IMR-90 (cell line): ENCODE data around the gene ANKUB1. TPM values are rescaled to one million over a fixed set of nuclear protein-coding genes. Genes with fewer than 3 reads are reported as not detected.

Source experiments
- ATAC-seq: fragments of 200-7000 bp; cut with Tn5 transposase; 2 replicates; pipeline ENCODE4 v1.9.1; 2020; ENCODE audit warnings: low read depth, mild to moderate bottlenecking, moderate library complexity
- BruUV-seq: library from RNA; stranded (reverse); fragments of 400-500 nt; replicated peaks from 2 replicates; lab custom pipeline; 2021; lab: Mats Ljungman, UMichigan
- CTCF ChIA-PET: fragments of 300-600 bp; formaldehyde crosslinking; extraction: SDS; loops from one replicate; lab custom pipeline; 2021; ENCODE audit warnings: antibody characterized with exemption; lab: Yijun Ruan, JAX
- POLR2A ChIA-PET: fragments of 300-600 bp; sonication (Branson Sonifier 250); formaldehyde crosslinking; loops from one replicate; lab custom pipeline; 2022; ENCODE audit warnings: antibody characterized with exemption; ENCODE audit not compliant: unreplicated experiment; lab: Charles Lee
- DNase-seq: peaks from one replicate; pipeline ENCODE4 v3.0.0; 2013
- H2AFZ ChIP-seq: replicated peaks from 2 replicates; pipeline ENCODE3; 2013; ENCODE audit warnings: low read length, mild to moderate bottlenecking; ENCODE audit not compliant: poor library complexity
- H2AK5ac ChIP-seq: 2 replicates; pipeline ENCODE4 v1.6.1; 2013; ENCODE audit warnings: low read depth, low read length, inconsistent platforms
- H2AK9ac ChIP-seq: replicated peaks from 2 replicates; pipeline ENCODE3; 2013; ENCODE audit warnings: mild to moderate bottlenecking, low read depth, low read length, moderate library complexity; ENCODE audit not compliant: poor library complexity
- H2BK120ac ChIP-seq: 2 replicates; pipeline ENCODE4 v1.6.1; 2013; ENCODE audit warnings: low read depth, low read length, inconsistent platforms
- H2BK15ac ChIP-seq: 3 replicates; pipeline ENCODE4 v1.6.1; 2013; ENCODE audit warnings: low read depth, low read length, inconsistent platforms
- H2BK20ac ChIP-seq: 2 replicates; pipeline ENCODE4 v1.6.1; 2013; ENCODE audit warnings: low read depth, mild to moderate bottlenecking, inconsistent platforms, low read length, moderate library complexity
- H2BK5ac ChIP-seq: 2 replicates; pipeline ENCODE4 v1.6.1; 2013; ENCODE audit warnings: mild to moderate bottlenecking, low read depth, low read length, inconsistent platforms; ENCODE audit not compliant: poor library complexity, severe bottlenecking
- H3K14ac ChIP-seq: replicated peaks from 2 replicates; pipeline ENCODE4 v1.6.1; 2013; ENCODE audit warnings: low read depth, low read length, inconsistent platforms
- H3K18ac ChIP-seq: 2 replicates; pipeline ENCODE4 v1.6.1; 2013; ENCODE audit warnings: low read depth, low read length, control low read depth
- H3K23ac ChIP-seq: 2 replicates; pipeline ENCODE4 v1.6.1; 2013; ENCODE audit warnings: low read depth, low read length, inconsistent platforms
- H3K27ac ChIP-seq: 2 replicates; pipeline ENCODE4 v1.5.1; 2013; ENCODE audit warnings: mild to moderate bottlenecking, control low read depth, low read length; ENCODE audit not compliant: insufficient read depth
- H3K27me3 ChIP-seq: 2 replicates; pipeline ENCODE4 v1.6.1; 2013; ENCODE audit warnings: low read length; ENCODE audit not compliant: control insufficient read depth, insufficient read depth
- H3K36me3 ChIP-seq: 2 replicates; pipeline ENCODE4 v1.6.1; 2013; ENCODE audit warnings: low read length, mixed read lengths; ENCODE audit not compliant: control insufficient read depth, insufficient read depth
- H3K4ac ChIP-seq: 2 replicates; pipeline ENCODE4 v1.6.1; 2013; ENCODE audit warnings: low read depth, low read length, inconsistent platforms
- H3K4me1 ChIP-seq: 2 replicates; pipeline ENCODE4 v1.6.1; 2013; ENCODE audit warnings: low read length, mixed read lengths; ENCODE audit not compliant: control insufficient read depth, insufficient read depth
- H3K4me2 ChIP-seq: 2 replicates; pipeline ENCODE4 v1.6.1; 2013; ENCODE audit warnings: low read depth, mild to moderate bottlenecking, control low read depth, low read length, moderate library complexity
- H3K4me3 ChIP-seq: 2 replicates; pipeline ENCODE4 v1.5.1; 2013; ENCODE audit warnings: low read depth, mild to moderate bottlenecking, control low read depth, low read length, moderate library complexity; ENCODE audit not compliant: insufficient read depth
- H3K56ac ChIP-seq: 2 replicates; pipeline ENCODE4 v1.6.1; 2013; ENCODE audit warnings: low read length, inconsistent platforms; ENCODE audit not compliant: insufficient read depth; ENCODE audit errors: extremely low read depth
- H3K79me1 ChIP-seq, 2 experiments: 2 replicates each; pipeline ENCODE4 v1.6.1; 2013; ENCODE audit warnings: low read length in 2 of 2, inconsistent platforms in 1 of 2, low read depth in 1 of 2
- H3K9ac ChIP-seq: 2 replicates; pipeline ENCODE4 v1.6.1; 2013; ENCODE audit warnings: low read depth, low read length, control low read depth
- H3K9me1 ChIP-seq: 2 replicates; pipeline ENCODE4 v1.6.1; 2013; ENCODE audit warnings: low read length, inconsistent platforms; ENCODE audit not compliant: insufficient read depth
- H3K9me3 ChIP-seq: 2 replicates; pipeline ENCODE4 v1.6.1; 2013; ENCODE audit warnings: low read length; ENCODE audit not compliant: control insufficient read depth, insufficient read depth
- H4K20me1 ChIP-seq: 2 replicates; pipeline ENCODE4 v1.6.1; 2013; ENCODE audit warnings: low read length, inconsistent platforms; ENCODE audit not compliant: insufficient read depth
- H4K5ac ChIP-seq: 2 replicates; pipeline ENCODE4 v1.6.1; 2013; ENCODE audit warnings: mild to moderate bottlenecking, low read depth, low read length, control low read depth
- H4K8ac ChIP-seq, 2 experiments: 2 replicates each; pipeline ENCODE4 v1.6.1; 2013; ENCODE audit warnings: low read depth in 2 of 2, low read length in 2 of 2, control low read depth in 1 of 2, inconsistent platforms in 1 of 2
- H4K91ac ChIP-seq: 2 replicates; pipeline ENCODE4 v1.6.1; 2013; ENCODE audit warnings: low read depth, low read length, inconsistent platforms; ENCODE audit not compliant: insufficient read depth
- CEBPB ChIP-seq: IDR thresholded peaks from 2 replicates; pipeline ENCODE4 v1.6.1; 2012; ENCODE audit warnings: low read depth, low read length, improper control_type of control experiment
- CHD1 ChIP-seq: IDR thresholded peaks from 2 replicates; pipeline ENCODE4 v1.6.1; 2012; ENCODE audit warnings: low read depth, low read length, improper control_type of control experiment
- CTCF ChIP-seq: conservative IDR thresholded peaks from 2 replicates; pipeline ENCODE4 v1.5.1; 2012; ENCODE audit warnings: mild to moderate bottlenecking, low read depth, low read length, improper control_type of control experiment
- MAZ ChIP-seq: IDR thresholded peaks from 2 replicates; pipeline ENCODE4 v1.6.1; 2012; ENCODE audit warnings: low read depth, mild to moderate bottlenecking, low read length, improper control_type of control experiment, moderate library complexity, borderline replicate concordance
- NFE2L2 ChIP-seq: fragments of 150-350 bp; IDR thresholded peaks from 2 replicates; pipeline ENCODE4 v1.6.1; 2016; ENCODE audit warnings: low read depth, mild to moderate bottlenecking, low read length
- SMC3 ChIP-seq: fragments of 150-350 bp; IDR thresholded peaks from 2 replicates; pipeline ENCODE4 v1.6.1; 2016; ENCODE audit warnings: low read depth, mild to moderate bottlenecking, antibody characterized with exemption, low read length, moderate library complexity
- WGBS, 2 experiments: methylation state at CpG; one replicate each; pipeline versions ENCODE4 v1.1.5 to v1.1.7; 2013; ENCODE audit warnings: missing lambda C conversion rate in 2 of 2; ENCODE audit not compliant: insufficient read length in 1 of 2; ENCODE audit errors: extremely low coverage in 2 of 2; 5-methylcytosine and 5-hydroxymethylcytosine counted together
- dilution Hi-C: fragments of 300-500 bp; cut with HindIII; formaldehyde crosslinking; loops from one replicate; pipeline ENCODE4 v1.14.3; 2018; ENCODE audit warnings: low sequenced_read_pairs; ENCODE audit not compliant: unreplicated experiment
- in situ Hi-C: fragments of 300-500 bp; cut with MboI; formaldehyde crosslinking; loops from 3 replicates; pipeline ENCODE4 v1.14.3; 2019; ENCODE audit warnings: low sequenced_read_pairs, inconsistent platforms, mixed read lengths
- intact Hi-C: fragments of 100-400 bp; cut with micrococcal nuclease; formaldehyde crosslinking; loops from 2 replicates; pipeline ENCODE4 v1.10.0; 2022
- polyA plus RNA-seq, 3 experiments: library from polyadenylated mRNA; depleted of rRNA; stranded (reverse); fragments of >200 nt; gene quantifications; 2 replicates each; pipeline ENCODE4 v1.2.3, GENCODE V29; 2012; ENCODE audit warnings: low replicate concordance in 1 of 3
- total RNA-seq: library from RNA; depleted of rRNA; stranded (reverse); fragments of >200 nt; gene quantifications from 2 replicates; pipeline ENCODE4 v1.2.3, GENCODE V29; 2012

Gene ANKUB1
- total and polyA plus RNA-seq, 2 of the 4 experiments (the other 2 are of a cell fraction): not detected

DNA sequence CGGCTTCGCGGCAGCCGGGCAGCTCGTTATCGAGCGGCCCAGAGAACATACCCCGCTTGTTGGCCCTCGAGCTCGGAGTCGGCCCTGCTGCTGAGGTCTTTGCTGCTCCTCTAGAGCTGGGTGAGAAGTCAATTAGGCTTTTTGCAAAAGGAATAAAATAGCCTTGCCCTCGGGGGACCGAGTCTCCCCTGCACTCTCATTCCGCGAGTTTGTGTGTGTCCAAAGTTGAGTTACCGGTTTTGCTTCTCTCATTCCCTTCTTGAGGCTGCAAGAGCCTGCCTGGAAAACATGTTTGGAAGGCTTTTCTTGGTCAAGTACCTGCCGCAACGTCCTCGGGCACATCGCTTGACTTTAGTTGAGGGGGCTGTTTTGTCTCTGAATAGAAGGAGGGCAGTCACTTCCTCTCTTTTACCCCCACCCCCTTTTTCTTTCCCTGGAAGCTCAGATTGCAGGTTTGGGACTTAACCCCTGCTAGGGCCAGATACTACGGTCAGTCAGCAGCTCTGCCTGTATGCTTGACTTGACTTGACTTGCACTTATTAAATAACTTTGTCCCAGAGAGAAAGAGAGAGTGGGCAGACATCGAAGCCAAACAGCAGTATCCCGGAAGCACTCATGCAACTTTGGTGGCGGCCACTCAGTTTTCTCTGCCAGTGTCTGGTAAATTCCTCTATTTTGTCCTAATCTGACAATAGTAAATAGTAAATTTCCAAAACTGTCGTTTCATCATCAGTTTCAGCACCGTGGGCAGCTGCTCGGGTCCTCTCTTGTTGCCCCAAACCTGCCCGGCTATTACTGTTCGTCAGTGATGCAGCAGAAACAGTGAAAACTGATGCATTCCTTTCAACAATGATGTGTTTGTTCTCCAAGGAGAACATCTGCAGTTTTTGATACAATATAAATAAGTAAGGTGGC, 21.3 kb upstream of the ANKUB1 start:
- no peak overlapping the region for H2BK120ac ChIP-seq
- peak overlapping the region; percentile 68 for H3K9ac ChIP-seq
- no peak overlapping the region for H4K91ac ChIP-seq
- H2BK20ac ChIP-seq: no peak overlapping the region
- CTCF ChIA-PET: interaction anchor here (1.3 to 1.9 kb wide), 3 partner anchors 48 to 87 kb away, joined by 4 to 9 read pairs (median 4); no protein-coding TSS in a partner anchor
- peaks cover 23% of the 10 kb centered on the region; the same call in 1 of the 2 replicates for H4K20me1 ChIP-seq
- 1% methylated on average over 12 of the region's 29 CpGs; no CpG with 5 or more reads in 1 of the 2 experiments for WGBS, 2 experiments
- intact Hi-C loops (no loop called here), dilution Hi-C loops (no loop called here), in situ Hi-C loops (no loop called here)
- H3K4me1 ChIP-seq: no peaks in the 10 kb centered on the region
- peak overlapping the region; percentile 61 for H2BK5ac ChIP-seq
- peak overlapping the region; percentile 64 for H3K27ac ChIP-seq
- H3K23ac ChIP-seq: peak overlapping the region; percentile 69
- H3K36me3 ChIP-seq: no peaks in the 10 kb centered on the region
- no peak overlapping the region for H2BK15ac ChIP-seq
- H3K4me3 ChIP-seq: peak overlapping the region; percentile 69
- ATAC-seq: peak; percentile 25
- no peaks in the 10 kb centered on the region for H3K9me1 ChIP-seq
- peak overlapping the region; percentile 20 for H2AK5ac ChIP-seq
- peak; percentile 47 for DNase-seq
- BruUV-seq: no TSS peak
- TF ChIP-seq SMC3 (no peak), MAZ (0 out of 2 replicates have a peak, but pooled peaks have one; percentile 4), CTCF (no peak), CHD1 (no peak), NFE2L2 (peak; percentile 37; the same call in 1 of the 2 replicates), CEBPB (peak; percentile 56)
- H2AK9ac ChIP-seq: peak overlapping the region; percentile 97
- no peaks in the 10 kb centered on the region for H3K27me3 ChIP-seq
- H2AFZ ChIP-seq: peak overlapping the region; percentile 100
- peak overlapping the region in 1 of 2 experiments; percentile 44; a peak in 2 of 4 replicates for H4K8ac ChIP-seq
- H3K79me1 ChIP-seq: peaks cover 2 to 51% of the 10 kb centered on the region in 2 experiments; a peak in 3 of 4 replicates
- H3K56ac ChIP-seq: peak overlapping the region; percentile 41; the same call in 1 of the 2 replicates
- H4K5ac ChIP-seq: no peak overlapping the region
- POLR2A ChIA-PET: no interaction called here
- no peaks in the 10 kb centered on the region for H3K9me3 ChIP-seq
- peak overlapping the region; percentile 54 for H3K4ac ChIP-seq
- H3K14ac ChIP-seq: peak overlapping the region; percentile 64
- H3K18ac ChIP-seq: no peak overlapping the region
- H3K4me2 ChIP-seq: peak overlapping the region; percentile 96
